ENCODE data around the gene RBPJ.

DNA sequence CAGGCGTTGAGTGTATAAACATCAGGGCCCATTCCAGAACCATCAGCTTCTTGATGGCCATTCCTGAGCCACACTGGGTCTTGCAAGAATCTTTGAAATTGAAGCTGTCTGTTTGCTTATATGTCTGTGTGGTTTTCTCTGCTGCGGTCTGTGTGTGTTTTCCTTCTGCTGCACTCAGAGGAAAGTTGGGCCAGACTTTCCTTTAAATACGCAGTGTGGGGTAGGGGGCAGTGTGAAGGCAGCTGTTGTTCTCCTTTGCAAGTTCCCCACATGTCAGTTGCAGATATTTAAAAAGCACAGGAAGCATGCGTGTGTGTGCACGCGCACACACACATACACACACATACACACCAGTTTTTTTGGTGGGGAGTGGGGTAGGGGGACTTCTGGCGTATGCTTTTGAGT is 137.3 kb downstream of the RBPJ start:
- TF ChIP-seq, protein P1, sequence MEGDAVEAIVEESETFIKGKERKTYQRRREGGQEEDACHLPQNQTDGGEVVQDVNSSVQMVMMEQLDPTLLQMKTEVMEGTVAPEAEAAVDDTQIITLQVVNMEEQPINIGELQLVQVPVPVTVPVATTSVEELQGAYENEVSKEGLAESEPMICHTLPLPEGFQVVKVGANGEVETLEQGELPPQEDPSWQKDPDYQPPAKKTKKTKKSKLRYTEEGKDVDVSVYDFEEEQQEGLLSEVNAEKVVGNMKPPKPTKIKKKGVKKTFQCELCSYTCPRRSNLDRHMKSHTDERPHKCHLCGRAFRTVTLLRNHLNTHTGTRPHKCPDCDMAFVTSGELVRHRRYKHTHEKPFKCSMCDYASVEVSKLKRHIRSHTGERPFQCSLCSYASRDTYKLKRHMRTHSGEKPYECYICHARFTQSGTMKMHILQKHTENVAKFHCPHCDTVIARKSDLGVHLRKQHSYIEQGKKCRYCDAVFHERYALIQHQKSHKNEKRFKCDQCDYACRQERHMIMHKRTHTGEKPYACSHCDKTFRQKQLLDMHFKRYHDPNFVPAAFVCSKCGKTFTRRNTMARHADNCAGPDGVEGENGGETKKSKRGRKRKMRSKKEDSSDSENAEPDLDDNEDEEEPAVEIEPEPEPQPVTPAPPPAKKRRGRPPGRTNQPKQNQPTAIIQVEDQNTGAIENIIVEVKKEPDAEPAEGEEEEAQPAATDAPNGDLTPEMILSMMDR (IDR thresholded peaks at IDR 0.05; ENCODE audit: low read length), result no peak
- TF ChIP-seq EZH2phosphoT487 (IDR thresholded peaks at IDR 0.05; ENCODE audit: low read length) (no peak), EZH2 (optimal IDR thresholded peaks at IDR 0.05; ENCODE audit: low read depth, low read length) (no peak)

All from MM.1S (cell line).